ENCODE data around the gene PCDHGA3.

DNA sequence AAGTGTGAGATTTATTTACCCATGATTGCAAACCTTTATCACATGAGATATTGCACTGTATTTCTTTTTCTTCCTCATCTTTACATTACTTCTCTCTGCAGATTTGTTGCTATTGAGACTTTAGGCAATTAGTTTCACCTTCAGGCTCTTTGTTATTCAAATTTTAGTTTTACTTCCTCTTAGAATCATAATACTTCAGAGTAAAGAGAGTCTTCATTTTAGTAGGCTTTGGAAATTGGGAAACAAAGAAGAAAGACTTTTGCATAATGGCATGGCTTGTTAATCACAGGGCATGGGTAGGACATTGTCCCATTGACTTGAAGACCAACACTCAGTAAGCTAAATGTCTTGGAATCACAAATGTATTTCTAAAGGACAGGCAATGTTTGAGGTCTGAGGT is 19.1 kb downstream of the PCDHGA3 start:
- TF ChIP-seq, protein P1, sequence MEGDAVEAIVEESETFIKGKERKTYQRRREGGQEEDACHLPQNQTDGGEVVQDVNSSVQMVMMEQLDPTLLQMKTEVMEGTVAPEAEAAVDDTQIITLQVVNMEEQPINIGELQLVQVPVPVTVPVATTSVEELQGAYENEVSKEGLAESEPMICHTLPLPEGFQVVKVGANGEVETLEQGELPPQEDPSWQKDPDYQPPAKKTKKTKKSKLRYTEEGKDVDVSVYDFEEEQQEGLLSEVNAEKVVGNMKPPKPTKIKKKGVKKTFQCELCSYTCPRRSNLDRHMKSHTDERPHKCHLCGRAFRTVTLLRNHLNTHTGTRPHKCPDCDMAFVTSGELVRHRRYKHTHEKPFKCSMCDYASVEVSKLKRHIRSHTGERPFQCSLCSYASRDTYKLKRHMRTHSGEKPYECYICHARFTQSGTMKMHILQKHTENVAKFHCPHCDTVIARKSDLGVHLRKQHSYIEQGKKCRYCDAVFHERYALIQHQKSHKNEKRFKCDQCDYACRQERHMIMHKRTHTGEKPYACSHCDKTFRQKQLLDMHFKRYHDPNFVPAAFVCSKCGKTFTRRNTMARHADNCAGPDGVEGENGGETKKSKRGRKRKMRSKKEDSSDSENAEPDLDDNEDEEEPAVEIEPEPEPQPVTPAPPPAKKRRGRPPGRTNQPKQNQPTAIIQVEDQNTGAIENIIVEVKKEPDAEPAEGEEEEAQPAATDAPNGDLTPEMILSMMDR (IDR thresholded peaks at IDR 0.05; ENCODE audit: extremely low read depth in 1 of 2, insufficient read depth in 1 of 2, low read depth in 1 of 2, low read length in 2 of 2): no peak
- no peak for TF ChIP-seq JUN (IDR thresholded peaks at IDR 0.05; ENCODE audit: borderline replicate concordance, insufficient read depth, insufficient read length, low read depth)
- TF ChIP-seq POLR2A (IDR thresholded peaks at IDR 0.05; ENCODE audit: low read depth, low read length): no peak
- no peak for TF ChIP-seq POLR2AphosphoS5 (IDR thresholded peaks at IDR 0.05; ENCODE audit: insufficient read depth, low read depth, low read length)
- no peak for TF ChIP-seq GATA2 (IDR thresholded peaks at IDR 0.05; ENCODE audit: insufficient read depth, insufficient read length, low read depth, low read length)
- TF ChIP-seq, protein P2, sequence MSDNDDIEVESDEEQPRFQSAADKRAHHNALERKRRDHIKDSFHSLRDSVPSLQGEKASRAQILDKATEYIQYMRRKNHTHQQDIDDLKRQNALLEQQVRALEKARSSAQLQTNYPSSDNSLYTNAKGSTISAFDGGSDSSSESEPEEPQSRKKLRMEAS (IDR thresholded peaks at IDR 0.05; ENCODE audit: insufficient read depth, insufficient read length): no peak
- TF ChIP-seq MYC (IDR thresholded peaks at IDR 0.05; ENCODE audit: low read depth, low read length): no peak
- no peak for TF ChIP-seq EZH2 (IDR thresholded peaks at IDR 0.05; ENCODE audit: borderline replicate concordance, low read depth, low read length, severe bottlenecking)
- TF ChIP-seq FOS (IDR thresholded peaks at IDR 0.05; ENCODE audit: borderline replicate concordance, insufficient read depth, low read length): no peak

Data from endothelial cell of umbilical vein (primary cell).